Upper lobe of left lung (tissue), 4 donors: ENCODE results near the gene RHBDF1.

Source experiments
- POLR2A ChIP-seq, 4 donors: fragments of 450-650 bp; IDR thresholded peaks; one replicate each; pipeline ENCODE4 v1.5.1; 2016 to 2017; ENCODE audit warnings: antibody characterized with exemption in 4 of 4, mild to moderate bottlenecking in 2 of 4
- TF ChIP-seq, protein P1 (sequence below), 6 experiments: fragments of 450-650 bp in 4 of 6; fragments of 200-600 bp in 2 of 6; sonication (generic) in 2 of 6; IDR thresholded peaks; one replicate each; pipeline ENCODE4 v1.5.1; 2016 to 2019; ENCODE audit warnings: antibody characterized with exemption in 6 of 6

DNA sequence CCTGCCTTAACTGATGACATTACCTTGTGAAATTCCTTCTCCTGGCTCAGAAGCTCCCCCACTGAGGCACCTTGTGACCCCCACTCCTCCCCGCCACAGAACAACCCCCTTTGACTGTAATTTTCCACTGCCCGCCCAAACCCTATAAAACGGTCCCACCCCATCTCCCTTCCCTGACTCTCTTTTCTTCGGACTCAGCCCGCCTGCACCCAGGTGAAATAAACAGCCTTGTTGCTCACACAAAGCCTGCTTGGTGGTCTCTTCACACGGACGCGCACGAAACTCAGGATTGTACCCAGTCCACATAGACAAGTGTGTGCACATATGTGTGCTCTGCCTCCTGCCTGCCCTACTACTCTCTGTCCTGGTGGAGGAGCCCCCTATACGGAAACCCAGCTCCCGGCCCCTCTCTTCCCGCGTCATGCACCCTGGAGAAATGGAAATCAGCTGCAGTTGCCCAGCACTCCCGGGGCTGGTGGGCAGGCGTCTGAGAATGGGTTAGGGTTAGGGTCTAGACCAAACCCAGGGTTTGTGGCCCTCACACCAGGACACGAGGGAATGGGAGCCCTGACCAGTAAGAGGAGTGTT, 2.4 kb upstream of the RHBDF1 start:
- TF ChIP-seq, protein P1, sequence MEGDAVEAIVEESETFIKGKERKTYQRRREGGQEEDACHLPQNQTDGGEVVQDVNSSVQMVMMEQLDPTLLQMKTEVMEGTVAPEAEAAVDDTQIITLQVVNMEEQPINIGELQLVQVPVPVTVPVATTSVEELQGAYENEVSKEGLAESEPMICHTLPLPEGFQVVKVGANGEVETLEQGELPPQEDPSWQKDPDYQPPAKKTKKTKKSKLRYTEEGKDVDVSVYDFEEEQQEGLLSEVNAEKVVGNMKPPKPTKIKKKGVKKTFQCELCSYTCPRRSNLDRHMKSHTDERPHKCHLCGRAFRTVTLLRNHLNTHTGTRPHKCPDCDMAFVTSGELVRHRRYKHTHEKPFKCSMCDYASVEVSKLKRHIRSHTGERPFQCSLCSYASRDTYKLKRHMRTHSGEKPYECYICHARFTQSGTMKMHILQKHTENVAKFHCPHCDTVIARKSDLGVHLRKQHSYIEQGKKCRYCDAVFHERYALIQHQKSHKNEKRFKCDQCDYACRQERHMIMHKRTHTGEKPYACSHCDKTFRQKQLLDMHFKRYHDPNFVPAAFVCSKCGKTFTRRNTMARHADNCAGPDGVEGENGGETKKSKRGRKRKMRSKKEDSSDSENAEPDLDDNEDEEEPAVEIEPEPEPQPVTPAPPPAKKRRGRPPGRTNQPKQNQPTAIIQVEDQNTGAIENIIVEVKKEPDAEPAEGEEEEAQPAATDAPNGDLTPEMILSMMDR (IDR thresholded peaks at IDR 0.05) = no peak
- TF ChIP-seq POLR2A (IDR thresholded peaks at IDR 0.05) = no peak
